ENCODE data around the gene SON.
"Not testable (repeated sequence)": the region's sequence is repeated elsewhere in the genome, so short reads cannot be mapped to it uniquely, and the experiment has no call there.

Gene SON, protein sequence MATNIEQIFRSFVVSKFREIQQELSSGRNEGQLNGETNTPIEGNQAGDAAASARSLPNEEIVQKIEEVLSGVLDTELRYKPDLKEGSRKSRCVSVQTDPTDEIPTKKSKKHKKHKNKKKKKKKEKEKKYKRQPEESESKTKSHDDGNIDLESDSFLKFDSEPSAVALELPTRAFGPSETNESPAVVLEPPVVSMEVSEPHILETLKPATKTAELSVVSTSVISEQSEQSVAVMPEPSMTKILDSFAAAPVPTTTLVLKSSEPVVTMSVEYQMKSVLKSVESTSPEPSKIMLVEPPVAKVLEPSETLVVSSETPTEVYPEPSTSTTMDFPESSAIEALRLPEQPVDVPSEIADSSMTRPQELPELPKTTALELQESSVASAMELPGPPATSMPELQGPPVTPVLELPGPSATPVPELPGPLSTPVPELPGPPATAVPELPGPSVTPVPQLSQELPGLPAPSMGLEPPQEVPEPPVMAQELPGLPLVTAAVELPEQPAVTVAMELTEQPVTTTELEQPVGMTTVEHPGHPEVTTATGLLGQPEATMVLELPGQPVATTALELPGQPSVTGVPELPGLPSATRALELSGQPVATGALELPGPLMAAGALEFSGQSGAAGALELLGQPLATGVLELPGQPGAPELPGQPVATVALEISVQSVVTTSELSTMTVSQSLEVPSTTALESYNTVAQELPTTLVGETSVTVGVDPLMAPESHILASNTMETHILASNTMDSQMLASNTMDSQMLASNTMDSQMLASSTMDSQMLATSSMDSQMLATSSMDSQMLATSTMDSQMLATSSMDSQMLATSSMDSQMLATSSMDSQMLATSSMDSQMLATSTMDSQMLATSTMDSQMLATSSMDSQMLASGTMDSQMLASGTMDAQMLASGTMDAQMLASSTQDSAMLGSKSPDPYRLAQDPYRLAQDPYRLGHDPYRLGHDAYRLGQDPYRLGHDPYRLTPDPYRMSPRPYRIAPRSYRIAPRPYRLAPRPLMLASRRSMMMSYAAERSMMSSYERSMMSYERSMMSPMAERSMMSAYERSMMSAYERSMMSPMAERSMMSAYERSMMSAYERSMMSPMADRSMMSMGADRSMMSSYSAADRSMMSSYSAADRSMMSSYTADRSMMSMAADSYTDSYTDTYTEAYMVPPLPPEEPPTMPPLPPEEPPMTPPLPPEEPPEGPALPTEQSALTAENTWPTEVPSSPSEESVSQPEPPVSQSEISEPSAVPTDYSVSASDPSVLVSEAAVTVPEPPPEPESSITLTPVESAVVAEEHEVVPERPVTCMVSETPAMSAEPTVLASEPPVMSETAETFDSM (N-terminal part only)

DNA sequence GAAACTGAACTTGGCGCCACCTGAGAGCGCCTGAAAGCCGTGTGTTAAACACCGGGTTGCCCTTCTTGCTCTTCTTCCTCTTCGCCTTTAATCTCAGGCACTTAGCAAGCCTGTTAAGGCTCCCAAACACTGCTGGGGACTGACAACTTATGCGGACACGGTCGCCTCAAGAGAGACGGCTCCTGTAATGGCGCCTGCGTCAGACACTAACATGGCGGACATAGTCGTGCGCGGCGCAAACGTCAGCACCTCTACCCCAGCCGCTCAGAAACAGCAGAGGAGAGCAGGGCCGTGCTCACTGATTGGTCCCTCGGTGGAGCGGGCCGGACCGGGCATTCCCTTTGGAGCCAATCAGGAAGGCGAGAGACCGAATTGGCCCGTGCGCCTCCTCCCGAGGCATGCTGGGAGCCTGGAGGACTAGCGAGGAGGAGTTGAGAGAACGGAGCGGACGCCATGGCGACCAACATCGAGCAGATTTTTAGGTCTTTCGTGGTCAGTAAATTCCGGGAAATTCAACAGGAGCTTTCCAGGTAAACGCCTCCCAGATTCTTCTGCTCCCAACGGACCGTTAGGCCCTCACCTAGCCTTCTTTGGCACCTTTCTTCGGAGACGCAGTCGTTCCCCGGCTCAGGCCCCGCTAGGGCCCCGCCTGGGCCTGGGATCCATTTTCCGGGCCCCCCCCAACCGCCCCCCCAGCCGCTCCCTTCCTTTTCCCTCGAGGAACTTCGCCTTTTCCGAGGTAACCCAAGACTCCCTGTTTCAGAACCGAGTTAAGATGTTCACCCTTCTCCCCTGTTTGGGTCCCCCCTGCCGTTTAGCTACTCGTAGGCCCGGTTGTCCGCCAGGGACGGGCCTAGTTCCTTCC is at the start of gene SON:
Gene SON, plus strand, starts transcription at position 399 of the 865 bp plus-strand sequence. Its CDS starts 55 bp downstream, at position 454.
- peak; percentile 97 to 99 for DNase-seq

GRCh38 chr21:33493756-33494155 is 49.1 kb upstream of the SON start:
- DNase-seq: no peak

- DNase-seq: no peak
Measured at GRCh38 chr21:33495743-33496142, 47.1 kb upstream of the SON start.

- no peak for DNase-seq
Measured at GRCh38 chr21:33496345-33496744, 46.5 kb upstream of the SON start.

DNA sequence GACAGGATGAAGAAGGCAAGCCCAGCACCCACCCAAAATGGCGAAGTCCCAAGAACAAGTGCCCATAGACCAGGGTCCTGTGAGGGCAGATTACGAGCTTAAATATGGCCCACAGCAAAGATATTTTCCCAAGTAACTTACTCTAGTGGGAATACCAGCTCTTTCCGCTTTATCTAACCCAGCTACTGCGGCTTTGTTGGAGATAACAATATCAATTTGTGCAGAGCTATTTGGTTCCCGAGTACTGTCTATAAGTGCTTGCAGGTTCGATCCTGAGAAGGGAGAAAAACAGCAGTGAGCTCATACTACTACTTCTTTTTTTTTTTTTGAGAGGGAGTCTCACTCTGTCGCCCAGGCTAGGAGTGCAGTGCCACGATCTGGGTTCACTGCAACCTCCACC is 37.0 kb upstream of the SON start:
- DNase-seq: no peak

DNA sequence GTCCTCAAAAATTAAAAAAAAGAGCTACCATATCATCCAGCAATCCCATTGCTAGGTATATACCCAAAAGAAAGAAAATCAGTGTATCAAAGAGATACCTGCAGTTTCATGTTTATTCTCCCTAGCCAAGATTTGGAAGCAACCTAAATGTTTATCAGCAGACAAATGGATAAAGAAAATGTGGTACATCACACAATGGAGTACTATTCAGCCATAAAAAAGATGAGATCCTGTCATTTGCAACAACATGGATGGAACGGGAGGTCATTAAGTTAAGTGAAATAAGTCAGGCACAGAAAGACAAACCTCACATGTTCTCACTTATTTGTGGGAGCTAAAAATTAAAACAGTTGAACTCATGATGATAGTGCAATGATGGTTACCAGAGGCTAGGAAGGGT is 35.8 kb upstream of the SON start:
- DNase-seq: not testable (repeated sequence)

- no peak for DNase-seq
Measured at GRCh38 chr21:33510826-33511225, 32.0 kb upstream of the SON start.

DNA sequence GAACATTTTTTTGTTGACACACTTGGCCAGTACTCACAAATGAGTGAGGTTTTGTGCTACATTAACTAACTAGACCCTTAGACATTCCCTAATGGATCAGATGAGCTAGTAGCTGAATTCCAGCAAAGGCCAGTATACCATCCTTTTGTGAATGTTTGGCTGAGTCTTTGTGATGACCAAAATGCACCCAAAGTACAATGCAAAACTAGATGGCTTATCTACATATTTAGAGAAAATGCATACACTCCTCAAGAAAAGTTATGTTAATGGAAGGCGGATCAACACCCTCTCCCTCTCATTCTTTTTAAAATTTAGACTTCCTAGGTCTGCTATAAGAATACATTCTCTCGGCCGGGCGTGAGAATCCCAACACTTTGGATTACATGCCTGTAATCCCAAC is 31.2 kb upstream of the SON start:
- DNase-seq: no peak

DNA sequence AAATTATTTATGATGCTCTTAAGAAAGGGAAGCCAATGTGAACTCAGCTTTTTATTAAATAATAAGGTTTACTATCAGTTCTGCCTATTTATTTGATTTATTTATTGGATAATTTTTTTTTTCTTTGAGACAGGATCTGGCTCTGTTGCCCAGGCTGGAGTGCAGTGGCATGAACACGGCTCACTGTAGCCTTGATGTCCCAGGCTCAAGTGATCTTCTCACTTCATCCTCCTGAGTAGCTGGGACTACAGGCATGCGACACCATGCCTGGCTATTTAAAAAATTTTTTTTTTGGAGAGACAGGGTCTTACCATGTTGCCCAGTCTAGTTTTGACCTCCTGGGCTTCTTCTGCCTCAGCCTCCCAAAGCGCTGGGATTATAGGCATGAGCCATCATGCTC is 30.4 kb upstream of the SON start:
- no peak for DNase-seq

- DNase-seq: no peak
Measured at GRCh38 chr21:33514229-33514628, 28.6 kb upstream of the SON start.

DNA sequence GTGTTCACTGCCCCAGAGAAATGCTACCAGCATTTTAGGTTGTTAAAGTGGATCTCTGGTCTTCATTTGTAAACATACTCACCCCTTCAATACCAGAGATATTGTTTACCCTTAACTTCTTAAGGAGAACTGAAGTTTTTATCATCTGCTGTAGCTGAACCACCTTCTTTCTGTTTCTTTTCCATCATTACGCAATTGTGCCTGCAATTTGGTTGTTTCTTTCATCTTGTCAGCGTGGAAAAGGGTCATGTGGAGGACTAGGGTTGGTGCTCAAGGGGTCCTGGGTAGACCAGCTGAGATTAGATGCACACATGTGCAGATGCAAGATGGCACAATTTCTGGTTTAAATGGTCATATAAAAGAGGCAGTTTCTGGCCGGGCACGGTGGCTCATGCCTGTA is 23.9 kb upstream of the SON start:
- DNase-seq: no peak

- DNase-seq: no peak
Measured at GRCh38 chr21:33522297-33522952, 20.4 kb upstream of the SON start.

DNA sequence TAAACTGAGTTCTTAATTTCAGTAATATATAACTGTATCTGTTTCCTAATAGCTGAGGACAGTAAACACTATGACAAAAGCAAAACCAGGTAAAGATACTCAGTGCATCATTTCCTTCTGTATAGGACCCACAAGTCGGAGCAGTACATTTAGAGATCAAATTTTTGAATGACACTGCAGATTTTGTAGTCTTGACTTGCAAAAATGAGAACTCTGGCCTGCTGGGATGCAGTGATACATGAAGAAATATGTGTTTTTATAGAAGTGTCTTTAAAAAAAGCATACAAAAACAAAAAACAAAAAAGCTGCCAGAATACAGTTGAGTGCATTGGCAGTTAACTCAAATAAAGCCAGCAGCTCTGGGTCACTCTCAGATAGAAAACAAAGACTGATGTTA is 19.9 kb upstream of the SON start:
- DNase-seq: no peak

DNA sequence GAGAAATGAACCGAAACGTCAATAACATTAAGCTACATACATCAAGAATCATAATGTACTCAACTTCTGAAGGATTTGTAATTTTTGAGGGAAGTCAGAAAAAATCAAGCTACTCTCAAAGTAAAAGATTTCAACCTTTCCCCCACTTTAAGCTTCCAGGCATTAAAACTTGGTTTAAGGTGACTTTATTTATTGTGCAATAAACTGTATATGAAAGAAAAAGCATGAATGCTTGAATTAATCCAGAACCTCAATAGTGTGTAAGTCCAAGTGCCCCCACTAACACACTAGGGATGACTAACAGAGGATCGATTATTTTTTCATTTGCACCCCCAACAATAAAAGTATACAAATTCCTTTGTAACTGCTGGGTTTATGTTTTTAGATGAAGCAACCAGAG is 11.8 kb upstream of the SON start:
- no peak for DNase-seq

DNA sequence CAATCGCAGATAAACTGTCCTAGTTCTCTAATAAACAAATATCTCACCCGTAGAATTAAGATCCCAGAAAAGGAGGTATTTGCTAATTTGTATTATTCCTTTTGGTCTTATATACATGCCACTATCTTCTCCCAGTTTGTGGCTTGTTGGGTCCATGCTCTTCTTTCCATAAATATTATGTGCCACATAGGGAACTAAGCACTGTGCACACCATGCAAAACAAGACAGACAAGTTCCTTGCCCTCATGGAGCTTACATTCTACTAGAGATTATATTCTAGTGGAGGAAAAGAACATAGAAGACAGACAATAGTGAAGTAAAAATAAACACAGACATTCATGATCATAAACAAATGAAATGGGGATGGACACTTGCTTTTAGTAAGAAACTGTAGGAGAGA is 5.6 kb upstream of the SON start:
- no peak for DNase-seq

GRCh38 chr21:33539616-33540015 is 3.2 kb upstream of the SON start:
- no peak for DNase-seq

DNA sequence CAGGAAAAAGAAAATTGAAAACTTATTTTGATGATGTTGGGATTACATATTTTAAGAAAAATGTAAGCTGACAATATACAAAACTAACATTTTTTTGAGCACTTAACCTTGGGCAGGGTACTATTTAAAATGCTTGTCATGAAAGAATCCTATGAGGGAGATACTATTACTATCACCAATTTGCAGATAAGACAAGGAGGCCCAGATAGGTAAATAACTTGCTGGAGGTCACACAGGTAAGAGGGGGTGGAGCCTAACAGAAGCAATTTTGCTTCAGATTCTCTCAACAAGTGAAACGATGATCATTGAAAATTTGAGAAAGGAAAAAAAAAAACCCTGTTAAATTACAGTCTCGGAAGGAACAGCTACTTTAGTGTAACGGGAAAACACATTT is 2.1 kb upstream of the SON start:
- peak in 1 of 2 experiments; percentile 9 for DNase-seq

DNA sequence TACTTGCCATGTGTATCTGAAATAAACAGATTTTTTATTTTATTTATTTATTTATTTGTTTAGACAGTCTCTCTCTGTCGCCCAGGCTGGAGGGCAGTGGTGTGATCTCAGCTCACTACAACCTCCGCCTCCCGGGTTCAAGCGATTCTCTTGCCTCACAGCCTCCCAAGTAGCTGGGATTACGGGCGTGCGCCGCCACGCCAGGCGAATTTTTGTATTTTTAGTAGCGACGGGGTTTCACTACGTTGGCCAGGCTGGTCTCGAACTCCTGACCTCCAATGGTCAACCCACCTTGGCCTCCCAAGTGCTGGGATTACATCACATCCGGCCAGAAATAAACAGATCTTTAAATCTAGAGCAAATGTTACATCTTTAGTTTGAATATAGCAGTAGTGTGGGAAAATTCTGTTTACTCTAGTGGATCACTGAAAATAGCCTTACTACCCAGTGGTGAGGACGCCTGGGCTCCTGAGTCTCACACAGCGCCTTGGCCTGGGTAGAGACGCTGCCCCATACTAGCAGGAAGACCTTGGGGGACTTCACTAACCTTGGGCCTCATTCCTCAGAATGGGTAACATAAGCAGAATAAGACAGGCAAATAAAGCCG is 1.6 kb upstream of the SON start:
- DNase-seq: peak; percentile 18 to 30

- peak; percentile 76 to 93 for DNase-seq
Measured at GRCh38 chr21:33541756-33542639, 840 bp upstream of the SON start, which contains the start of gene GART. Gene GART, minus strand, starts transcription at chr21:33542117. Its CDS starts 2,802 bp downstream, at chr21:33539315.

All from NCI-H526 (cell line).